GM12874 (cell line): Measurements from ENCODE around the gene KLK10.

Experiments
- CTCF ChIP-seq: IDR thresholded peaks from 2 replicates; pipeline ENCODE4 v1.5.1; 2011; ENCODE audit warnings: low read depth, mild to moderate bottlenecking, control low read depth, low read length, moderate library complexity; ENCODE audit not compliant: insufficient read depth

KLK10 gene

GRCh38 chr19:50972795-50973376 is 46.6 kb downstream of the KLK10 start:
- no peak for TF ChIP-seq CTCF

GRCh38 chr19:50969413-50969760 is 50.1 kb downstream of the KLK10 start, which contains the start of gene KLK6:
Gene KLK6, minus strand, starts transcription at chr19:50969591. Its CDS starts 1,487 bp downstream, at chr19:50968104.
- TF ChIP-seq CTCF: no peak

GRCh38 chr19:50968716-50969412 is 50.6 kb downstream of the KLK10 start:
- TF ChIP-seq CTCF: no peak

GRCh38 chr19:50967929-50968715 is 51.4 kb downstream of the KLK10 start:
- no peak for TF ChIP-seq CTCF

- TF ChIP-seq CTCF: no peak
Measured at GRCh38 chr19:50964266-50964665, 55.2 kb downstream of the KLK10 start.

GRCh38 chr19:50963381-50963780 is 56.1 kb downstream of the KLK10 start:
- no peak for TF ChIP-seq CTCF
